Vagina (tissue), 2 donors: ENCODE data around the gene GIGYF2. TPM values are rescaled to one million over a fixed set of nuclear protein-coding genes. Genes with fewer than 3 reads are reported as not detected.

Experiments
- DNase-seq, 2 donors: peaks; one replicate each; pipeline ENCODE4 v3.0.0-alpha.2; 2017; ENCODE audit errors: extremely low spot score in 2 of 2
- H3K27ac ChIP-seq: fragments of 200-600 bp; sonication (generic); one replicate; pipeline ENCODE4 v1.5.1; 2019
- H3K27me3 ChIP-seq: fragments of 200-600 bp; sonication (generic); one replicate; pipeline ENCODE4 v1.5.1; 2019
- H3K36me3 ChIP-seq, 2 donors: fragments of 200-600 bp; sonication (generic); one replicate each; pipeline ENCODE4 v1.5.1; 2017 to 2019
- H3K4me1 ChIP-seq: fragments of 200-600 bp; sonication (generic); one replicate; pipeline ENCODE4 v1.5.1; 2019
- H3K4me3 ChIP-seq, 2 donors: fragments of 200-600 bp; sonication (generic); 1 replicate in 1 of 2; 2 replicates in 1 of 2; pipeline ENCODE4 v1.5.1; 2016 to 2019
- H3K9me3 ChIP-seq: fragments of 200-600 bp; sonication (generic); one replicate; pipeline ENCODE4 v1.5.1; 2019
- POLR2A ChIP-seq, 2 donors: fragments of 450-650 bp; IDR thresholded peaks; one replicate each; pipeline ENCODE4 v1.6.1; 2017; ENCODE audit warnings: antibody characterized with exemption in 2 of 2, mild to moderate bottlenecking in 2 of 2, moderate library complexity in 2 of 2
- POLR2AphosphoS5 ChIP-seq, 2 donors: sonication (generic); formaldehyde crosslinking; IDR thresholded peaks; one replicate each; pipeline ENCODE4 v1.9.0; 2017; ENCODE audit warnings: antibody characterized with exemption in 2 of 2, mild to moderate bottlenecking in 2 of 2, low read depth in 1 of 2; ENCODE audit not compliant: insufficient read depth in 1 of 2
- intact Hi-C: fragments of 100-400 bp; cut with DNase I; formaldehyde crosslinking; loops from one replicate; pipeline ENCODE4 v1.15.1; 2023
- total RNA-seq: library from RNA; depleted of rRNA; stranded (reverse); fragments of >200 nt; gene quantifications from one replicate; pipeline ENCODE4 v1.2.3, GENCODE V29; 2016
- TF ChIP-seq, protein P1 (sequence below), 3 experiments: fragments of 450-650 bp in 2 of 3; fragments of 200-600 bp in 1 of 3; sonication (generic) in 1 of 3; IDR thresholded peaks; one replicate each; pipeline ENCODE4 v1.5.1; 2017 to 2019; ENCODE audit warnings: antibody characterized with exemption in 3 of 3, mild to moderate bottlenecking in 2 of 3, moderate library complexity in 2 of 3

The GIGYF2 gene
- total RNA-seq, 1 donor from 2014 or later, result 69.0 TPM

GRCh38 chr2:232872826-232873225 is 175.7 kb downstream of the GIGYF2 start:
- no peaks in the 10 kb centered on the region for H3K36me3 ChIP-seq
- H3K4me3 ChIP-seq, result no peak overlapping the region
- TF ChIP-seq POLR2AphosphoS5 (IDR thresholded peaks at IDR 0.05; ENCODE audit: insufficient read depth in 1 of 2, low read depth in 1 of 2), result no peak
- no peak for TF ChIP-seq POLR2A (IDR thresholded peaks at IDR 0.05)
- TF ChIP-seq, protein P1, sequence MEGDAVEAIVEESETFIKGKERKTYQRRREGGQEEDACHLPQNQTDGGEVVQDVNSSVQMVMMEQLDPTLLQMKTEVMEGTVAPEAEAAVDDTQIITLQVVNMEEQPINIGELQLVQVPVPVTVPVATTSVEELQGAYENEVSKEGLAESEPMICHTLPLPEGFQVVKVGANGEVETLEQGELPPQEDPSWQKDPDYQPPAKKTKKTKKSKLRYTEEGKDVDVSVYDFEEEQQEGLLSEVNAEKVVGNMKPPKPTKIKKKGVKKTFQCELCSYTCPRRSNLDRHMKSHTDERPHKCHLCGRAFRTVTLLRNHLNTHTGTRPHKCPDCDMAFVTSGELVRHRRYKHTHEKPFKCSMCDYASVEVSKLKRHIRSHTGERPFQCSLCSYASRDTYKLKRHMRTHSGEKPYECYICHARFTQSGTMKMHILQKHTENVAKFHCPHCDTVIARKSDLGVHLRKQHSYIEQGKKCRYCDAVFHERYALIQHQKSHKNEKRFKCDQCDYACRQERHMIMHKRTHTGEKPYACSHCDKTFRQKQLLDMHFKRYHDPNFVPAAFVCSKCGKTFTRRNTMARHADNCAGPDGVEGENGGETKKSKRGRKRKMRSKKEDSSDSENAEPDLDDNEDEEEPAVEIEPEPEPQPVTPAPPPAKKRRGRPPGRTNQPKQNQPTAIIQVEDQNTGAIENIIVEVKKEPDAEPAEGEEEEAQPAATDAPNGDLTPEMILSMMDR (IDR thresholded peaks at IDR 0.05), result no peak
- no peaks in the 10 kb centered on the region for H3K9me3 ChIP-seq
- peaks cover 8% of the 10 kb centered on the region for H3K4me1 ChIP-seq
- intact Hi-C loops, result no loop called here
- H3K27ac ChIP-seq, result no peak overlapping the region
- H3K27me3 ChIP-seq, result no peaks in the 10 kb centered on the region
- no peak for DNase-seq

GRCh38 chr2:232873292-232873908 is 176.3 kb downstream of the GIGYF2 start:
- Histone ChIP-seq H3K4me3 (no peak overlapping the region), H3K27me3 (no peaks in the 10 kb centered on the region), H3K4me1 (peaks cover 8% of the 10 kb centered on the region), H3K27ac (no peak overlapping the region), H3K36me3 (no peaks in the 10 kb centered on the region), H3K9me3 (no peaks in the 10 kb centered on the region)
- TF ChIP-seq POLR2A (IDR thresholded peaks at IDR 0.05) (no peak), POLR2AphosphoS5 (IDR thresholded peaks at IDR 0.05; ENCODE audit: insufficient read depth in 1 of 2, low read depth in 1 of 2) (no peak)
- TF ChIP-seq, protein P1 (IDR thresholded peaks at IDR 0.05), result no peak
- intact Hi-C loops, result no loop called here
- no peak for DNase-seq

GRCh38 chr2:232873909-232874641 is 176.9 kb downstream of the GIGYF2 start:
- TF ChIP-seq POLR2A (IDR thresholded peaks at IDR 0.05) (no peak), POLR2AphosphoS5 (IDR thresholded peaks at IDR 0.05; ENCODE audit: insufficient read depth in 1 of 2, low read depth in 1 of 2) (no peak)
- TF ChIP-seq, protein P1 (IDR thresholded peaks at IDR 0.05), result no peak
- Histone ChIP-seq H3K4me1 (peaks cover 8% of the 10 kb centered on the region), H3K27me3 (no peaks in the 10 kb centered on the region), H3K9me3 (no peaks in the 10 kb centered on the region), H3K36me3 (no peaks in the 10 kb centered on the region), H3K4me3 (no peak overlapping the region), H3K27ac (no peak overlapping the region)
- intact Hi-C loops, result no loop called here
- DNase-seq, result no peak

DNA sequence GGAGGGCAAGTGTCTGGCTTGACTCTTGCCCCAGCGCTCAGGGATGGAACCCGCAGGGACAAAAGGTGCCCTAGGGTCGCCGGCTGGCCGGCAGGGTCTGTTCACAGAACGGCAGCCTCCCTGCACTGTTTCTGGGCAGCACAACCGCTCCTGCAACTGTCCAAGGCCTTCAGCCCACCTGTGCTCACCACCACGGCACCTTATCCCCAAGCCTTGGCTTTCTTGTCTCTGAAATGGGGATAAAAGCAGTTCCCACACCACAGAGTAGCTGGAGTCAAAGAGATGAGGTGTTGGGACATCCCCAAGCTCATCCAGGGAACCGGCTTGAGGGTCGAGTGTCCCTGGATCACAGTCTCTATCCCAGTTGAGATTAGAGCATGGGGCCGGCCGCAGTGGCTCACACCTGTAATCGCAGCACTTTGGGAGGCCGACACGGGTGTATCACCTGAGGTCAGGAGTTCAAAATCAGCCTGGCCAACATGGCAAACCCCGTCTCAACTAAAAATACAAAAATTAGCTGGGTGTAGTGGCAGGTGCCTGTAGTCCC is 177.6 kb downstream of the GIGYF2 start:
- H3K36me3 ChIP-seq, result no peaks in the 10 kb centered on the region
- no peak overlapping the region for H3K27ac ChIP-seq
- TF ChIP-seq, protein P1 (IDR thresholded peaks at IDR 0.05), result no peak
- TF ChIP-seq POLR2A (IDR thresholded peaks at IDR 0.05) (no peak), POLR2AphosphoS5 (IDR thresholded peaks at IDR 0.05; ENCODE audit: insufficient read depth in 1 of 2, low read depth in 1 of 2) (no peak)
- no peak overlapping the region for H3K4me3 ChIP-seq
- no peaks in the 10 kb centered on the region for H3K9me3 ChIP-seq
- H3K4me1 ChIP-seq, result peaks cover 8% of the 10 kb centered on the region
- intact Hi-C loops, result no loop called here
- no peaks in the 10 kb centered on the region for H3K27me3 ChIP-seq
- DNase-seq, result no peak
